ENCODE results near the gene EVA1C. TPM values are rescaled to one million over a fixed set of nuclear protein-coding genes. Genes with fewer than 3 reads are reported as not detected.
"Not testable (repeated sequence)": the region's sequence is repeated elsewhere in the genome, so short reads cannot be mapped to it uniquely, and the experiment has no call there.

Gene EVA1C
- total and polyA plus RNA-seq, 9 donors, result 1.3 to 2.9 (median 2.0) TPM

GRCh38 chr21:32388306-32388705 lies 24.2 kb upstream of the EVA1C start:
- H3K4me3 ChIP-seq (ENCODE audit: low read length), result no peak overlapping the region
- no peak for DNase-seq
- no peaks in the 10 kb centered on the region for H3K9me3 ChIP-seq (replicated peaks; ENCODE audit: control insufficient read depth, low read depth, low read length)
- H3K27me3 ChIP-seq (ENCODE audit: control insufficient read depth, insufficient read depth, low read length), result no peaks in the 10 kb centered on the region
- peaks cover 29% of the 10 kb centered on the region for H3K36me3 ChIP-seq (ENCODE audit: control insufficient read depth, insufficient read depth, low read length)
- WGBS (ENCODE audit: insufficient coverage), result 82% methylated on average over 8 of the region's 9 CpGs
- no peak overlapping the region for H3K27ac ChIP-seq (ENCODE audit: low read length)
- peaks cover 11% of the 10 kb centered on the region for H3K4me1 ChIP-seq (ENCODE audit: control insufficient read depth, insufficient read depth, low read length)

DNA sequence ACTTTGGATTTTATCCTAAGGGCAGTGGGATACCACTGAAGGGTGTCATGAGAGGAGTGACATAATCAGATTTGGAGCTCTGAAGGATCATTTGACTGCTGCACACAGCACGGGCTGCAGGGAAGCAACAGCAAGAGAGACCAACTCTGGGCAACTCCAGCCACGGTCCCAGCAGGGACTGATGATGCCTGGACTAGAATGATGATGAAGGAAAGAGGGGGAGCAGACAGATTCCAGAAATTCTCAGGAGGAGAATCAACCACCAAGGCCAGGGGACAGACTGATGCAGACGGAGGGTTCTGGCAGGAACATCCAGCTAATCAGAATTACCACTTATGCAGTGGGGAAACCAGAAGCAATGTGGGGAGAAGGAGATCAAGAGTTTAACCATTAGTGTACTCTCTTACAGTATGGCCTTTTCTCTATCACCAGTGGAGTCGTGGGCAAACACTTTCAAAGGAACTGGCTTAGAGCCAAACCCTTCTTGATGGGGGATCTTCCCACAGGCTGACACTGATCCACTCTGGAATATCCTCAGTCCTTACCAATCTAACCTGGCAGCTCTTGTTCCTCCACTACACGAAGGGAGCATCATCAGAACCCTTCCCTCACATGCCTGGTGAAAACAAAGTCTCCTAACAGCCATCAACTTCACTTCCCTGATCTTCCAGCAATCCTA lies 23.0 kb upstream of the EVA1C start:
- Histone ChIP-seq H3K27me3 (ENCODE audit: control insufficient read depth, insufficient read depth, low read length) (peaks cover 2% of the 10 kb centered on the region), H3K36me3 (ENCODE audit: control insufficient read depth, insufficient read depth, low read length) (peaks cover 18% of the 10 kb centered on the region), H3K4me3 (ENCODE audit: low read length) (no peak overlapping the region), H3K27ac (ENCODE audit: low read length) (no peak overlapping the region), H3K9me3 (replicated peaks; ENCODE audit: control insufficient read depth, low read depth, low read length) (no peaks in the 10 kb centered on the region), H3K4me1 (ENCODE audit: control insufficient read depth, insufficient read depth, low read length) (peaks cover 14% of the 10 kb centered on the region)
- no peak for DNase-seq
- 83% methylated on average over 3 of the region's 5 CpGs for WGBS (ENCODE audit: insufficient coverage)

DNA sequence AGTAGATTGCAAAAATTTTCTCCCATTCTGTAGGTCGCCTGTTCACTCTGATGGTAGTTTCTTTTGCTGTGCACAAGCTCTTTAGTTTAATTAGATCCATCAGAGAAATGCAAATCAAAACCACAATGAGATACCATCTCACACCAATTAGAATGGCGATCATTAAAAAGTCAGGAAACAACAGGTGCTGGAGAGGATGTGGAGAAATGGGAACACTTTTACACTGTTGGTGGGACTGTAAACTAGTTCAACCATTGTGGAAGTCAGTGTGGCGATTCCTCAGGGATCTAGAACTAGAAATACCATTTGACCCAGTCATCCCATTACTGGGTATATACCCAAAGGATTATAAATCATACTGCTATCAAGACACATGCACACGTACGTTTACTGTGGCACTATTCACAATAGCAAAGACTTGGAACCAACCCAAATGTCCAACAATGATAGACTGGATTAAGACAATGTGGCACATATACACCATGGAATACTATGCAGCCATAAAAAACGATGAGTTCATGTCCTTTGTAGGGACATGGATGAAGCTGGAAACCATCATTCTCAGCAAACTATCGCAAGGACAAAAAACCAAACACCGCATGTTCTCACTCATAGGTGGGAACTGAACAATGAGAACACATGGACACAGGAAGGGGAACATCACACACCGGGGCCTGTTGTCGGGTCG lies 21.8 kb upstream of the EVA1C start:
- not testable (repeated sequence) for H3K4me3 ChIP-seq (ENCODE audit: low read length); H3K9me3 ChIP-seq (replicated peaks; ENCODE audit: control insufficient read depth, low read depth, low read length); DNase-seq; H3K27ac ChIP-seq (ENCODE audit: low read length); H3K27me3 ChIP-seq (ENCODE audit: control insufficient read depth, insufficient read depth, low read length)
- WGBS (ENCODE audit: insufficient coverage), result no CpG with 5 or more reads among the region's 11 CpGs
- Histone ChIP-seq H3K4me1 (ENCODE audit: control insufficient read depth, insufficient read depth, low read length) (peaks cover 14% of the 10 kb centered on the region), H3K36me3 (ENCODE audit: control insufficient read depth, insufficient read depth, low read length) (peaks cover 18% of the 10 kb centered on the region)

- no peak overlapping the region for H3K27ac ChIP-seq (ENCODE audit: low read length)
- no peaks in the 10 kb centered on the region for H3K9me3 ChIP-seq (replicated peaks; ENCODE audit: control insufficient read depth, low read depth, low read length)
- H3K27me3 ChIP-seq (ENCODE audit: control insufficient read depth, insufficient read depth, low read length), result peaks cover 6% of the 10 kb centered on the region
- H3K36me3 ChIP-seq (ENCODE audit: control insufficient read depth, insufficient read depth, low read length), result peaks cover 18% of the 10 kb centered on the region
- WGBS (ENCODE audit: insufficient coverage), result 83% methylated on average over 1 of the region's 4 CpGs
- H3K4me3 ChIP-seq (ENCODE audit: low read length), result peak overlapping the region; percentile 92
- DNase-seq, result no peak
- peaks cover 14% of the 10 kb centered on the region for H3K4me1 ChIP-seq (ENCODE audit: control insufficient read depth, insufficient read depth, low read length)
Observed at GRCh38 chr21:32391755-32392154, 20.8 kb upstream of the EVA1C start.

- WGBS (ENCODE audit: insufficient coverage), result under 1% methylated on average over 28 of the region's 32 CpGs
- no peak overlapping the region for H3K27ac ChIP-seq (ENCODE audit: low read length)
- peaks cover 18% of the 10 kb centered on the region for H3K36me3 ChIP-seq (ENCODE audit: control insufficient read depth, insufficient read depth, low read length)
- peak overlapping the region; percentile 92 for H3K4me3 ChIP-seq (ENCODE audit: low read length)
- no peak for DNase-seq
- peaks cover 8% of the 10 kb centered on the region for H3K27me3 ChIP-seq (ENCODE audit: control insufficient read depth, insufficient read depth, low read length)
- peaks cover 14% of the 10 kb centered on the region for H3K4me1 ChIP-seq (ENCODE audit: control insufficient read depth, insufficient read depth, low read length)
- no peaks in the 10 kb centered on the region for H3K9me3 ChIP-seq (replicated peaks; ENCODE audit: control insufficient read depth, low read depth, low read length)
Observed at GRCh38 chr21:32392299-32392879, 20.1 kb upstream of the EVA1C start.

GRCh38 chr21:32392880-32393676 lies 19.4 kb upstream of the EVA1C start, which contains the start of gene URB1:
Gene URB1 (minus strand): TSS chr21:32393012. CDS start chr21:32392910, 102 bp downstream.
- Histone ChIP-seq H3K27me3 (ENCODE audit: control insufficient read depth, insufficient read depth, low read length) (peaks cover 8% of the 10 kb centered on the region), H3K9me3 (replicated peaks; ENCODE audit: control insufficient read depth, low read depth, low read length) (no peaks in the 10 kb centered on the region), H3K4me3 (ENCODE audit: low read length) (peak within 1 kb of the TSS; percentile 92), H3K36me3 (ENCODE audit: control insufficient read depth, insufficient read depth, low read length) (peaks cover 14% of the 10 kb centered on the region), H3K4me1 (ENCODE audit: control insufficient read depth, insufficient read depth, low read length) (peaks cover 14% of the 10 kb centered on the region), H3K27ac (ENCODE audit: low read length) (peak within 1 kb of the TSS; percentile 78)
- peak; percentile 90 for DNase-seq
- WGBS (ENCODE audit: insufficient coverage), result 8% methylated on average over 51 of the region's 59 CpGs

- no peaks in the 10 kb centered on the region for H3K9me3 ChIP-seq (replicated peaks; ENCODE audit: control insufficient read depth, low read depth, low read length)
- peaks cover 14% of the 10 kb centered on the region for H3K4me1 ChIP-seq (ENCODE audit: control insufficient read depth, insufficient read depth, low read length)
- peaks cover 11% of the 10 kb centered on the region for H3K36me3 ChIP-seq (ENCODE audit: control insufficient read depth, insufficient read depth, low read length)
- H3K27me3 ChIP-seq (ENCODE audit: control insufficient read depth, insufficient read depth, low read length), result peaks cover 8% of the 10 kb centered on the region
- peak overlapping the region; percentile 92 for H3K4me3 ChIP-seq (ENCODE audit: low read length)
- peak overlapping the region; percentile 78 for H3K27ac ChIP-seq (ENCODE audit: low read length)
- 100% methylated on average over 1 of the region's 9 CpGs for WGBS (ENCODE audit: insufficient coverage)
- no peak for DNase-seq
Observed at GRCh38 chr21:32393677-32394001, 18.9 kb upstream of the EVA1C start.

DNA sequence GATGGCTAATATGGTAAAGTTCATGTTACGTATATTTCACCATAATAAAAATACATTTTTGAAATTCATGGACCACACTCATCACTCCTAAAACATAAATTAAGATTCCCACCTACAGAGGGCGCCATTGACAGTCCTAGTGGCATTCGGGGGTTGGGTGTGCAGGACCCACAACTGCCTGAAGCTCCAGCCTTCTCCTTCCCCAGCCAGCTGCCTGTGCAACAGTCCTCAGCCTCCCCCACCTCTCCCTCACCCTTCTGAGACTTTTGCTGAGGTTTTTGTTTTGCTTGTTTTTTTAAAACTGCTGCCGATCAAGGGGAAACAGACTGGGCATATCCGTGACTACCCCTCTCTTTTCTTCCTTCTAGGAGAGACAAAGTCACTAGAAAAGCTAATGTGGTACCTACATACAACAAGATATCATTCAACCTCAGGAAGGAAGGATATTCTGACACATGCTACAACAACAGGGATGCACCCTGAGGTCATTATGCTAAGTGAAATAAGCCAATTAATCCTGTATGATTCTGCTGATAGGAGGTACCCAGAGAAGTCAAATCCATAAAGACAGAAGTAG lies 9.2 kb upstream of the EVA1C start:
- no peaks in the 10 kb centered on the region for H3K4me1 ChIP-seq (ENCODE audit: control insufficient read depth, insufficient read depth, low read length)
- 0% methylated on average over 1 of the region's 5 CpGs for WGBS (ENCODE audit: insufficient coverage)
- no peak overlapping the region for H3K4me3 ChIP-seq (ENCODE audit: low read length)
- peak; percentile 73 for DNase-seq
- H3K27me3 ChIP-seq (ENCODE audit: control insufficient read depth, insufficient read depth, low read length), result peaks cover 17% of the 10 kb centered on the region
- no peak overlapping the region for H3K27ac ChIP-seq (ENCODE audit: low read length)
- H3K36me3 ChIP-seq (ENCODE audit: control insufficient read depth, insufficient read depth, low read length), result no peaks in the 10 kb centered on the region
- H3K9me3 ChIP-seq (replicated peaks; ENCODE audit: control insufficient read depth, low read depth, low read length), result no peaks in the 10 kb centered on the region

DNA sequence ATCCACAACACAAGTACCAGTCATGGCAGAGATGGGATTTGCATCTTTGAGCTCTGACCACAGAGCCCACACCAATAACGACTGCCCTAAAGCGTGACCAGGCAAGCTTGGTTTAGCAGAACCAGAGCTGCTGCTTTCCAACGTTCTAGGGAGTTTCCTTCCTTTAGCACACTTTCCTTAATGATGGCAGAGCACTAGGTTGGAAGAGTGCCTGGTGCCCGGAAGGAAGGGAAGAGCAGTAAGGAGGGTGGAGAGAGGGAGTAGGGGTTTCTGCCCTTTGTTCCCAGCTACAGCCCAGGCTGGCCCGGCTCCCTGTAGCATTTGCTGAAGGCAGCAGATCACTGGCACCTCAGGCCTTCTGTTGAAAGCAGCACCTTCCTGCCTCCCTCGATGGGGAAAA lies 6.1 kb upstream of the EVA1C start:
- Histone ChIP-seq H3K4me1 (ENCODE audit: control insufficient read depth, insufficient read depth, low read length) (peaks cover 5% of the 10 kb centered on the region), H3K27ac (ENCODE audit: low read length) (no peak overlapping the region), H3K4me3 (ENCODE audit: low read length) (no peak overlapping the region), H3K9me3 (replicated peaks; ENCODE audit: control insufficient read depth, low read depth, low read length) (no peaks in the 10 kb centered on the region), H3K27me3 (ENCODE audit: control insufficient read depth, insufficient read depth, low read length) (peaks cover 18% of the 10 kb centered on the region), H3K36me3 (ENCODE audit: control insufficient read depth, insufficient read depth, low read length) (no peaks in the 10 kb centered on the region)
- 57% methylated on average over 3 of the region's 6 CpGs for WGBS (ENCODE audit: insufficient coverage)
- DNase-seq, result no peak
